Stimulated activated CD8-positive, alpha-beta memory T cell treated with anti-CD3 and anti-CD28 coated beads, Interleukin-2, amount 100 ng/mL, for 48 hours (primary cell): Measurements from ENCODE around the gene FXR1.
A peak's percentile ranks its signal among the peaks of the same experiment; 100 is the strongest.

Experiments used
- DNase-seq, 2 donors: peaks; one replicate each; pipeline ENCODE4 v3.0.0-alpha.2; 2020; ENCODE audit warnings: low read depth in 2 of 2

FXR1 gene

DNA sequence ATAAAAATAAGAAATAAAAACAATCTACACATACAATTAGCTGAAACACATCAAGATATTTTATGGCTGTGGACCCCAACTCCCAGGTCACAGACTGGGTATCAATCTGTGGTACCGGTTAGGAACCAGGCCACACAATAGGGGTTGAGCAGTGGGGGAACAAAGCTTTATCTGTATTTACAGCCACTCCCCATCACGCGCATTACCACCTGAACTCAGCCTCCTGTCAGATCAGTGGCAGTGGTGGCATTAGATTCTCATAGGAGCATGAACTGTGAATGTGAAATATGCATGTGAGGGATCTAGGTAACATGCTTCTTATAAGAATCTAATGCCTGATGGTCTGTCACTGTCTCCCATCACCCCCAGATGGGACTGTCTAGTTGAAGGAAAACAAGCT lies 94.8 kb downstream of the FXR1 start:
- no peak for DNase-seq

- DNase-seq, result no peak
Measured at GRCh38 chr3:181008796-181009195, 96.3 kb downstream of the FXR1 start.

GRCh38 chr3:181009225-181009624 lies 96.8 kb downstream of the FXR1 start:
- peak; percentile 8 to 21 for DNase-seq

DNA sequence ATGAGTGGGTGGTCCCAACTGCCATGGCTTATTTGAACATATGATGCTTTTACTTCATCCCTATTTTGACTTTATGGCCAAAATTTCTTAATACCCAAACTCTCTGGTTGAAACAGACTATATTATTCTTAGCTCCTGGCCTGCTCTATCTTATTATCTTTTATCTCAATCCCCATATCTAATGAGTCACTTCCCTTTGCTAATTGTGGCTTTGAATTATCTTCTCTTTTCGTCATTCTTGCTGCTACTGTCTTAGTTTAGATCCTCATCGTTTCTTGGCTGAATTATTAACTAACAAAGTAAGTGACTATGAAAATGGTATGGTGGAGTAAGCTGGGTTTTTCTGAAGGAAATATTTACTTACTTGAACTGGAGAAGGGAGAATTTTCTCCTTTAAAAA lies 105.2 kb downstream of the FXR1 start:
- DNase-seq, result no peak

DNA sequence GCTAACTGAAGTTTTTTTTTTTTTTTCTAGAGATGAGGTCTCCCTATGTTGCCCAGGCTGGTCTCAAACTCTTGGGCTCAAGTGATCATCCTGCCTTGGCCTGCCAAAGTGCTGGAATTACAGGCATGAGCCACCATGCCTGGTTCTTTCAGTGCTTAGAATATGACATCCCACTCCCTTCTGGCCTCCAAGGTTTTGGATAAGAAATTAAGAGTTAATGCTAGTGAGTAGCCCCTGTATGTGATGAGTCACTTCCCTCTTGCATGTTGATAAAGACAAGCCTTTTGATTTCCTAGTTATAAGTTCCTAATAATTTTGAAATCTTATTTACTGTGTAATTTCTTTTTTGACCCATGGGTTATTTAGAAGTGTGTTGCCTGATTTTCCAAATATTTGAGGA lies 112.7 kb downstream of the FXR1 start:
- DNase-seq, result no peak

GRCh38 chr3:181030948-181031347 lies 118.5 kb downstream of the FXR1 start:
- no peak for DNase-seq
